ENCODE measurements around the gene LETMD1. TPM values are rescaled to one million over a fixed set of nuclear protein-coding genes. Genes with fewer than 3 reads are reported as not detected.

LETMD1 gene, protein sequence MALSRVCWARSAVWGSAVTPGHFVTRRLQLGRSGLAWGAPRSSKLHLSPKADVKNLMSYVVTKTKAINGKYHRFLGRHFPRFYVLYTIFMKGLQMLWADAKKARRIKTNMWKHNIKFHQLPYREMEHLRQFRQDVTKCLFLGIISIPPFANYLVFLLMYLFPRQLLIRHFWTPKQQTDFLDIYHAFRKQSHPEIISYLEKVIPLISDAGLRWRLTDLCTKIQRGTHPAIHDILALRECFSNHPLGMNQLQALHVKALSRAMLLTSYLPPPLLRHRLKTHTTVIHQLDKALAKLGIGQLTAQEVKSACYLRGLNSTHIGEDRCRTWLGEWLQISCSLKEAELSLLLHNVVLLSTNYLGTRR
- total RNA-seq (2014; rRNA removed; shearing (Covaris generic)) (29.8 and 67.5 TPM in 2 replicates), polyA plus RNA-seq (2016; fragmentation: Nextera tagmentation; extraction: Ambion mirVana) (14.5 and 16.3 TPM in 2 replicates)

DNA sequence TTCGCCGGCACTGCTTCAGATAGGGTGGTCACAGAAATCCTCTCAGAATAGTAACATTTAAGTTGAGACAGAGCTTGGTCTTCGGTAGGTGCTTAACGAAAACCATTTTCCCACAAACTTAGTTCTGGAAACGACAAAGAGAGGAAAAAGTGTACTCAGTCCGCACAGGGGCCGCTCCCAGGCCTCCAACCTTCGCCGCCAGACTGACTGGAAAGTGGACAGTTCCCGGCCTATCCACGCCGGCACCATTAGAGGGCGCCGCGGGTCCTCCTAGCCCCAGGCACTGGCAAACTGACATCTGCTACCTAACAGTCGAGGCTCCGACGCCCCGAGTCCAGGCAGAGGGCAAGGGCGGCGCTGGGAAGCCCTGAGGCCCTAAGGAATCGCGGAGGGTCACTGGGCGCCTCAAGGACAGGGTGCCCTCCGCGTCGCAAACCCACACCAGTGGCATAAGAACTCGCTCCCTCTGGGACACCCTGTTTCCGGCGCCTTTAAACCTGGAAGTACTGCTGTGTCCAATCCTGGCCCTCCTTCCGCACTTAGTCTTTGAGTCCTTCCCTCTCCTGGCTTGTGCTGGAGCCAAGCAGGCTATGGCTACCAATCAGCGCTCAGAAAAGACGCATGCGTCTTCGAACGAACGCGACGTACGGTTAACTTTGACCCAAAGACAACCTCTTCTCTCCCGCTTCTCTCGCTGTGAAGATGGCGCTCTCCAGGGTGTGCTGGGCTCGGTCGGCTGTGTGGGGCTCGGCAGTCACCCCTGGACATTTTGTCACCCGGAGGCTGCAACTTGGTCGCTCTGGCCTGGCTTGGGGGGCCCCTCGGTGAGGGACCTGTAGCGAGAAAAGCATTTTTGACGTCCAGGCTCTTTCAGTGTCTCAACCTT is at the start of gene LETMD1:
LETMD1 (plus strand) TSS at position 673 of the 886 bp plus-strand sequence; CDS start at position 703, 30 bp downstream.
- in situ Hi-C loops (cut with MboI): loop anchor here (10.0 kb wide), 1 partner anchor 297 kb away; the partner anchor contains the start of gene CELA1
- Histone ChIP-seq H3K79me2 (ENCODE audit: insufficient read depth) (peaks cover 31% of the 10 kb centered on the region), H3K4me1 (ENCODE audit: insufficient read depth) (peaks cover 21% of the 10 kb centered on the region), H3K27ac (peak within 1 kb of the TSS; percentile 72), H3K27me3 (replicated peaks; ENCODE audit: insufficient read depth) (no peaks in the 10 kb centered on the region), H3F3A (ENCODE audit: insufficient read depth) (no peaks in the 10 kb centered on the region), H3K9me2 (ENCODE audit: insufficient read depth) (no peaks in the 10 kb centered on the region), H3K9ac (peak within 1 kb of the TSS; percentile 84), H3K4me3 (peak within 1 kb of the TSS; percentile 88), H2AFZ (peak within 1 kb of the TSS; percentile 83), H3K4me2 (ENCODE audit: unreplicated experiment) (peak within 1 kb of the TSS; percentile 83), H3K9me3 (ENCODE audit: low read depth) (no peaks in the 10 kb centered on the region), H3K36me3 (ENCODE audit: low read depth) (peaks cover 5% of the 10 kb centered on the region), H4K20me1 (ENCODE audit: insufficient read depth) (no peaks in the 10 kb centered on the region)
- 3 to 4% methylated on average over 51 of the region's 51 CpGs for WGBS, 2 experiments (ENCODE audit: low coverage in 1 of 2, low lambda C conversion rate in 2 of 2, missing lambda C conversion rate in 2 of 2)
- DNase-seq: peak; percentile 100
- TF ChIP-seq EZH2 (IDR thresholded peaks at IDR 0.05; ENCODE audit: insufficient read depth, poor library complexity, severe bottlenecking) (no peak), EZH2phosphoT487 (IDR thresholded peaks at IDR 0.05; ENCODE audit: insufficient read depth, low read depth) (no peak)

DNA sequence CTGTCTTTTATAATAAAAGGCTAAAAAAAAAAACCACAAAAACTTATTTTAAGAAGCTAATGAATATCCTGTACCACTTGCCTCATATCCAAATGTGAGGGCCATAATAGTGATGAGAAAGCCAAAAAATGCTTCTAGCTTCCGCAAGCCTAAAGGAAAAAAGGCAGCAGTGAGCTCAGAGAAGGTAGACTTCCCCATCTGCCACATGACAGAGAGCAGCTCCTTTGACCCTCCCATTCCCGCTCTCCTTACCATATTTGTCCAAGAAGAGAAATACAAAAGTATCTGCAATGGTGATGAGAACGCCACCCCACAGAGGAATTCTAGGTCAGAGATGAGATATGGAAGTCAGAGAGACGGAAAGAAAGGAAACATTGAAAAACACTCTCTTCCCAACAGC is 49.0 kb upstream of the LETMD1 start:
- Histone ChIP-seq H3K4me2 (ENCODE audit: unreplicated experiment) (no peak overlapping the region), H3K79me2 (ENCODE audit: insufficient read depth) (no peaks in the 10 kb centered on the region), H3K4me1 (ENCODE audit: insufficient read depth) (peaks cover 5% of the 10 kb centered on the region; the same call in 1 of the 2 replicates), H3K9ac (no peak overlapping the region), H3K4me3 (no peak overlapping the region), H2AFZ (no peak overlapping the region), H3K27ac (no peak overlapping the region), H3K9me3 (ENCODE audit: low read depth) (no peaks in the 10 kb centered on the region), H4K20me1 (ENCODE audit: insufficient read depth) (no peaks in the 10 kb centered on the region), H3K27me3 (replicated peaks; ENCODE audit: insufficient read depth) (no peaks in the 10 kb centered on the region), H3K9me2 (ENCODE audit: insufficient read depth) (no peaks in the 10 kb centered on the region), H3K36me3 (ENCODE audit: low read depth) (peaks cover 16% of the 10 kb centered on the region; the same call in 1 of the 2 replicates), H3F3A (ENCODE audit: insufficient read depth) (peaks cover 14% of the 10 kb centered on the region; the same call in 1 of the 2 replicates)
- WGBS, 2 experiments (ENCODE audit: low coverage in 1 of 2, low lambda C conversion rate in 2 of 2, missing lambda C conversion rate in 2 of 2): 98% methylated on average over 4 of the region's 4 CpGs
- in situ Hi-C loops (cut with MboI): no loop called here
- no peak for DNase-seq
- no peak for TF ChIP-seq EZH2 (IDR thresholded peaks at IDR 0.05; ENCODE audit: insufficient read depth, poor library complexity, severe bottlenecking)
- no peak for TF ChIP-seq EZH2phosphoT487 (IDR thresholded peaks at IDR 0.05; ENCODE audit: insufficient read depth, low read depth)

DNA sequence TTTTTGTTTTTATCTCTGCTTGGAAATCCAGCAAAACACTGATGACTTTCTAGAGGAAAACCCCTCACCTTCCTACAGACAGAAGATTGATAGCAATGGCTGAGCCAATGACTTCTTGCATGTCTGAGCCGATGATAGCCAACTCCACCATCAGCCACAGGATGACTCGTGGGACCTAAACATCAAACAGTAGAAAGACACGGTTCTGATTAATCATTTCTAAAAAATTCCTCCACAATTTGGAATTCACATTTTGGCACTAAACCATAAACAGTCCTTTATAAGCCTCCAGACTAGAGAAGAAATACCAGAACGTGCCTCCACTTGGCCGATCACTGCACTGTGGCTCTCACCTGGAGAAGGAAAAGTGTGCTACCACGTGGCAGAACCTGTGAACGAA is 47.9 kb upstream of the LETMD1 start:
- DNase-seq: peak; percentile 72
- Histone ChIP-seq H3K79me2 (ENCODE audit: insufficient read depth) (no peaks in the 10 kb centered on the region), H3F3A (ENCODE audit: insufficient read depth) (peaks cover 14% of the 10 kb centered on the region; the same call in 1 of the 2 replicates), H3K36me3 (ENCODE audit: low read depth) (peaks cover 16% of the 10 kb centered on the region; the same call in 1 of the 2 replicates), H3K4me2 (ENCODE audit: unreplicated experiment) (no peak overlapping the region), H3K27me3 (replicated peaks; ENCODE audit: insufficient read depth) (no peaks in the 10 kb centered on the region), H2AFZ (no peak overlapping the region), H3K9ac (no peak overlapping the region), H3K4me3 (no peak overlapping the region), H3K9me3 (ENCODE audit: low read depth) (no peaks in the 10 kb centered on the region), H3K9me2 (ENCODE audit: insufficient read depth) (no peaks in the 10 kb centered on the region), H4K20me1 (ENCODE audit: insufficient read depth) (no peaks in the 10 kb centered on the region), H3K27ac (no peak overlapping the region), H3K4me1 (ENCODE audit: insufficient read depth) (peaks cover 5% of the 10 kb centered on the region; the same call in 1 of the 2 replicates)
- in situ Hi-C loops (cut with MboI): no loop called here
- 52 to 58% methylated on average over 7 of the region's 7 CpGs for WGBS, 2 experiments (ENCODE audit: low coverage in 1 of 2, low lambda C conversion rate in 2 of 2, missing lambda C conversion rate in 2 of 2)
- TF ChIP-seq EZH2phosphoT487 (IDR thresholded peaks at IDR 0.05; ENCODE audit: insufficient read depth, low read depth): no peak
- no peak for TF ChIP-seq EZH2 (IDR thresholded peaks at IDR 0.05; ENCODE audit: insufficient read depth, poor library complexity, severe bottlenecking)

DNA sequence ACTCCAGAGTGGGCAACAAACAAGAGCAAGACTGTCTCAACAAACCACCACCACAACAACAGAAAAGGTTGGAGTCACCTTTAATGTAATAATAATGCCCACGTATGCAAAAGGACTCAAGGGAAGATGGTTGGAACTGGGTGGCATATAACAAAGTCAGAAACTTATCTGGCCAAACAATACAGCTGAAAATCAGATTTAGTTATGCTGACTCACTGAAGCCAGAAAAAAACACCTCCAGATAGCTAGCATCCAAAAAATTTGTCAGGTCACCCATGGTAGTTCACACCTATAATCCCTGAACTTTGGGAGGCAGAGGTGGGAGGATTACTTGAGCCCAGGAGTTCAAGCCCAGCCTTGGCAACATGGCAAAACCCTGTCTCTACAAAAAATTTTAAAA is 46.3 kb upstream of the LETMD1 start:
- H3K27me3 ChIP-seq (replicated peaks; ENCODE audit: insufficient read depth): no peaks in the 10 kb centered on the region
- no peak overlapping the region for H2AFZ ChIP-seq
- peaks cover 14% of the 10 kb centered on the region; the same call in 1 of the 2 replicates for H3F3A ChIP-seq (ENCODE audit: insufficient read depth)
- H3K4me3 ChIP-seq: no peak overlapping the region
- H4K20me1 ChIP-seq (ENCODE audit: insufficient read depth): no peaks in the 10 kb centered on the region
- H3K79me2 ChIP-seq (ENCODE audit: insufficient read depth): no peaks in the 10 kb centered on the region
- TF ChIP-seq EZH2phosphoT487 (IDR thresholded peaks at IDR 0.05; ENCODE audit: insufficient read depth, low read depth) (no peak), EZH2 (IDR thresholded peaks at IDR 0.05; ENCODE audit: insufficient read depth, poor library complexity, severe bottlenecking) (no peak)
- no peaks in the 10 kb centered on the region for H3K9me3 ChIP-seq (ENCODE audit: low read depth)
- 95 to 96% methylated on average over 1 of the region's 1 CpG for WGBS, 2 experiments (ENCODE audit: low coverage in 1 of 2, low lambda C conversion rate in 2 of 2, missing lambda C conversion rate in 2 of 2)
- no peak overlapping the region for H3K9ac ChIP-seq
- H3K4me2 ChIP-seq (ENCODE audit: unreplicated experiment): no peak overlapping the region
- peaks cover 12% of the 10 kb centered on the region; the same call in 1 of the 2 replicates for H3K36me3 ChIP-seq (ENCODE audit: low read depth)
- H3K4me1 ChIP-seq (ENCODE audit: insufficient read depth): peaks cover 5% of the 10 kb centered on the region; the same call in 1 of the 2 replicates
- no peak for DNase-seq
- in situ Hi-C loops (cut with MboI): no loop called here
- no peak overlapping the region for H3K27ac ChIP-seq
- no peaks in the 10 kb centered on the region for H3K9me2 ChIP-seq (ENCODE audit: insufficient read depth)

Measured in GM23248 (cell line).